ENCODE results near the gene TMEM114.

- TF ChIP-seq EZH2 (IDR thresholded peaks at IDR 0.05) (no peak), POLR2AphosphoS5 (IDR thresholded peaks at IDR 0.05; ENCODE audit: borderline replicate concordance, low read depth, low read length) (no peak)
Observed at GRCh38 chr16:8550728-8551387, 39.5 kb downstream of the TMEM114 start.
